Amniotic epithelial cell (primary cell): ENCODE results near the gene HOXA1.

Experiments
- DNase-seq: peaks from one replicate; pipeline ENCODE4 v3.0.0-alpha.2; 2010; ENCODE audit warnings: low read depth

The HOXA1 gene

DNA sequence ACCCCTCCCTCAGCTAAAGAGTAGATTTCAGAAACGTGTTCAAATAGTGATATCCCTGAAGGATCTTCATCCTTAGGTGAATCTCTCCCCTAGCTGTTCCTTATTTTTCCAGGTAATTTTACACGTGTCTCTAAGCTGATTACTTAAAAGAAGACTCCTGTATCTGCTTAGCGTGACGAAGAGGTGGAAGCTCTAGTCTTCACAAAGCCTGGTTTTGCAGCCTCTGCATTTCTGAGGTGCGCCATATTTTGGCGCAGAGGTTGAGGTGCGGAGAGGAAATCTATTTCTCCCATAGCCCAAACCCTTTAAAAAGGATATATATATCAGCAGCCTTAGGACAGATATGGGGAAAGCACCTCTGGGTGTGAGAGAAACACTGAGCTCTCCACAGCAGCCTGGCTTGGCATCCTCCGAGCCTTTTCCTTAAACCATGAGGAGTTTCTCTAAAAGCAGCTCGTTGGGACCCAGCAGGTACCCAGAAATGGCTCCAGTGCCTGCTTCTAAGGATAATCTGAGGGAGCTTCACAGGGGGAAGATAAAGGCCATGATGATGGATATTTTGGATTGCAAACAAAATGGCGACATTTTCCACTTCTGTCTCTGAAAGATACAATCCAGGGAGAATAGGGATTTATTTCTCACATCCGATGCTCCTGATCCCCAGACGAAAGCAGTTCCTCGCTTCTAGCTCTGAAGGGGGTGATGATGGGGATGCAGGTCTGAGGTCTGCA, 9.7 kb upstream of the HOXA1 start:
- no peak for DNase-seq

GRCh38 chr7:27104341-27105058, 8.7 kb upstream of the HOXA1 start:
- peak; percentile 62 for DNase-seq

GRCh38 chr7:27103489-27104226, 7.9 kb upstream of the HOXA1 start:
- no peak for DNase-seq

DNA sequence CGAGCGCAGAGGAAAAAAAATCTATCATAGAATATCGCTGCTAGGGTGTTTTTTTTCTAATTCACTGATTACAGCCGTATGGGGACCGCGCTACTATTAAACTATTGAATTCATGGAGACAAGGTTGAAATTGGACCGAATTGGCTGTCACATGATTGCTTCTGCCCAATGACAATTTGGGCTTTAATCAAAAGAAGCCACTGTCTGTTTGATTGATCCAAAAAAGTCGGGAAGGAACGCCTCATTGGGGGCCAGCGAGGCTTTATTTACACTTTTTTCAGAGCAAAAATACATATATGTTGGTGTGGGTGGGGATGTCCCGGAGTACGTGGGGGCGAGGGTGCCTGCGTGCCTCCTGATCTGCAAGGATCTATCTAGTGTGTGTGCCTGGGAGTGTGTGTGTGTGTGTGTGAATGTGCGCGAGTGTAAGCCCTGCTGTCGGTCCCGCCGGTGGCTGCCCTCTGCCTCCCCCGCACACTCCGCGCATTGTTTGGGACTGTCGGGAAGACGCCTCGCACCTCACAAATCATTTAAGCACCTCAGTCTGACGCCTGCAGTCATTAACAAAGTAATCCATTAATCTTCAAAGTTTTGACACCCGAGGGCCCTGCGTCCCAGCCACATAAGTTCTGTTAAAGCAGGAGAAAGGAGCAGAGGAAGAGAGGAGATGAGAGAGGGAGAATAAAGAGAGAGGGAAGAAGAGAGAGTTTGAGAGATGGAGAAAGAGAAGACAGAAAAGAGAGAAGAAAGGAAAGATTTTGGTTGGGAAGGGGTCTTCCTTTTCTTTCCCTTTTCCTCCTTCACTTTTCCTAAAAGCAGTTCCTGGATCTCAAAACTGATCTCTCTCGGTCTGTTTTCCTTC, 7.0 kb upstream of the HOXA1 start, which contains the start of gene HOXA2:
TSS of gene HOXA2 (minus strand) at position 103 of the 862 bp plus-strand sequence. CDS start 183 bp downstream, outside the sequence.
- DNase-seq, result no peak

- no peak for DNase-seq
Measured at GRCh38 chr7:27101957-27102580, 6.3 kb upstream of the HOXA1 start.

DNA sequence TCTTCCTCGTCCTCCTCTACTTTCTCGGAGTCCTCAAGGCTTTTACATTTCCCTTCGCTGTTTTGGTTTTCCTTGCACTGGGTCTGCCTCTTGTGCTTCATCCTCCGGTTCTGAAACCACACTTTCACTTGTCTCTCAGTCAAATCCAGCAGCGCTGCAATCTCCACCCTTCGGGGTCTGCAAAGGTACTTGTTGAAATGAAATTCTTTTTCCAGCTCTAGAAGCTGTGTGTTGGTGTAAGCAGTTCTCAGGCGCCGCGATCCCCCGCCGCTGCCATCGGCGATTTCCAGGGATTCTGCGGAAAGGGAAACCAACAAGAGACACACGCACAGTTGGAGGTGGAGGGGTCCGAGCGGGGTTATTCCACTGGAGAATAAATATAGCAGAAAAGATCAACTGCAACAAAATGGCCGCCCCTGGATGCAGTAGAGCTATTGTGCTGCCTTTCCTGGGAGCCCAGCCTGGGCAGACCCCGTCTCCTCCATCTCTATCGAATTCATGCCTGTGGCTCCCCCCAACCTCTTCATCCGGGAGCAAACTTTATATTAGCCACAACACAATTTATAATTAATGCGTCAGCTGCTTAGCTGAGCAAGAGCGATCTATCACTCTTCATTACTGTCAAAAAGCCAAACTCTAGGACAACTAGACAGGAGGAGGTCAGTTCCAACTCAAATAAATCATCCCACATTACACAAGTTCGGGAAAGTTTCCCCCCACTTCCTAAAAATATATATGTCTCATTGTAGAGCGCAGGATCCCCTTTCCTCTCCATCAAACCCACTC, 5.6 kb upstream of the HOXA1 start:
- DNase-seq, result peak; percentile 54

DNA sequence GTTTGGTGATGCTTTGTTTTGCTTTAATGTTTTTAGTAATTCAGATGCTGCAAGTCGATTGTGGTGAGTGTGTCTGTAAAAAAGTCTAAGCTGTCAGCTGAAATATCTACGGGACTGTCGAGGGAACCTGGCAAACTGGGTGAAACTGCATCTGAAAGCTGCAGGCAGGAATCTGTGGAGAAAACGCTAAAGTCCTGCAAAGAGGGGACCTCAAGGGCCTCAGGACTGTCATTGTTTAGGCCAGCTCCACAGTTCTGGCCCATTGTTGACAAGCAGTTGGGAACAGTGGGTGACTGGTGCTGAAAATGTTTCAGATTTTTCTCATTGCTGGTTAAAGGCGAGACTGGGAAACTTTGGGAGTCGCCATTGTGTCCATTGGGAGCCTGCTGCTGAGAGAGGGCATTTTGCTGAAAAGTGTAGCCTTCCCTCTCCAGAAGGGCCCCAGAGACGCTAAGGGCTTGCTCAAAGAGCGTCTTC, 4.9 kb upstream of the HOXA1 start:
- no peak for DNase-seq

GRCh38 chr7:27099453-27100370, 3.9 kb upstream of the HOXA1 start:
- no peak for DNase-seq

DNA sequence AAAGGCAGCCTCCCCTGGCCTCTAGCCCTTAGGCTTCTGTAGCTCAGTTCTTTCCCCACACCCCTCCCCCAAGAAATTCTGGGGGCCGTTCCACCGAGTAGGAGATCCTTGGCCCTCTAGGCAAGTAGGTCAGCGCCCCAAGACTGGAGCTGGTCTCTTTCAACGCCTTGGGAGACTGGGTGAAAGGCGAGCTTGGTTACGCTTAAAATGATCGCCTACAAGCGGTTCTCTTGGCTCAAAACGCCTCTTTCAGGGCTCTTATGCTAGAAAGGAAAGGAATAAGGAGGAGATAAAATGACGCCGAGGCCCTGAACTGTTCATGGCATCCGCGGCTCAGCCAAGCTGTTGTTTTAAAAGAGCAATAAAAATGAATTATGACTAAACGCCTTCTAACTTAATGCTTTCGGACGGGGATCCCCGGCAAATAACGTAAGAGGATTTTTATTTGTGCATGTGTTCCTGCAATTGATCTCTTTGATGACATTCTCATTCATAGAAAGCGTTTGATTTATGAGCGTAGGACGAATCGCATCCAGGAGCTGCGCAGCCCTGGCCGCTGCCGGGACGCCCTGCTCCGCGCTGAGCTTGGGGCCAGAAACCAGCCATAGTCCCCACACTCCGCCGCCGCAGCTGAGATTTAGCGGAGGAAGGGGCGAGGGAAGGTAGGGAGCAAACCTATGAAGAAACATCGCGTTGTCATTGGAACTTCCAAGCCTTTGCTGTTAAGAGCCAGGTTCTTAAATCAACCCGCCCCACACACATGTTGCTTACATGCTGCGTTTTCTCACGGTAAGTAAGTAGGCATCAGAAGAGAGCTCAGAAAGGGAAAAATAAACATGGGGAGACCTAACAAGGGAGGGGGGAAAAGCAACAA, 3.0 kb upstream of the HOXA1 start:
- peak; percentile 55 for DNase-seq

DNA sequence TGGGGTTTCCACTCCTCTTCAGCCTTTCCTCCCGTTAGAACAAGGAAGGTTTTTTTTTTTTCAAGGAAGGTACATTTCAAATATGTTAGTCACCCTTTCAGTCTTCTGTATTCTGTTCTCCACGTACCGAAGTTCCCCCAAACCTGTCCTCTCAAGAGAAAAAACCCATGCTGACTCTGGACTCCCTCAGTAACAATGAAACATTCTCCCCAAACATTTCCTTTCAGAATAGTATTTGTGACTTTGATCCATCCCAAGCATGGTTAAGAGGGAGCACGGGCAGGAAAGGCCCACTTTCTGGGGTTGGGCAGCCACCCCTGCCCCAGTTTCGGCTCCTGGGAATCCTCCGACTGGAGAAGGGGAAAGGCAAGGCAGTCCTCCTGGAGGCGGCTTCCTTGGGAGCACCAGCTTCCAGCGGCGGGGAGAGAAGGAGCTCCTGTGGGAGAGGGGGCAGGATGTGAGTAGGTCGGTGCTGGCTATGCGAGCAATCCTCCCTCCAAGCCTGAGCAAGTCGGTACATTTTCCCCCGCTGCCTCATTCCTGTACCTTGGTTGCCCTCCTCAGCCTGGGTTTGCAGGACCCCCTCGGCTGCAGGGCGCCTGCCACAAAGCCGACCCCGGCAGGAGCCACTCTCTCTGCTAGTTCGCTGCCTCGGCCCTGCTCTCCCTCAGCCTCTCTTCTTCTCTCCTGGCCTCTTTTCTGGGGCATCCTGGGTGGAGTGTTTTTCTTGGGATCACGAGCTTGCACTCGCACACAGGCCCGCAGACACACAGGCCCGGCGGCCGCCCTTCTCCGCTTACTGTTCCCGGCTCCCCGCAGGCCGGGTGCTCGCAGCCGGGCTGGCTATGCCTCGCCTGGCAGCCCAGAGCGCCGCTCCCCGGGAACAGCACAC, 2.1 kb upstream of the HOXA1 start:
- DNase-seq, result peak; percentile 46

DNA sequence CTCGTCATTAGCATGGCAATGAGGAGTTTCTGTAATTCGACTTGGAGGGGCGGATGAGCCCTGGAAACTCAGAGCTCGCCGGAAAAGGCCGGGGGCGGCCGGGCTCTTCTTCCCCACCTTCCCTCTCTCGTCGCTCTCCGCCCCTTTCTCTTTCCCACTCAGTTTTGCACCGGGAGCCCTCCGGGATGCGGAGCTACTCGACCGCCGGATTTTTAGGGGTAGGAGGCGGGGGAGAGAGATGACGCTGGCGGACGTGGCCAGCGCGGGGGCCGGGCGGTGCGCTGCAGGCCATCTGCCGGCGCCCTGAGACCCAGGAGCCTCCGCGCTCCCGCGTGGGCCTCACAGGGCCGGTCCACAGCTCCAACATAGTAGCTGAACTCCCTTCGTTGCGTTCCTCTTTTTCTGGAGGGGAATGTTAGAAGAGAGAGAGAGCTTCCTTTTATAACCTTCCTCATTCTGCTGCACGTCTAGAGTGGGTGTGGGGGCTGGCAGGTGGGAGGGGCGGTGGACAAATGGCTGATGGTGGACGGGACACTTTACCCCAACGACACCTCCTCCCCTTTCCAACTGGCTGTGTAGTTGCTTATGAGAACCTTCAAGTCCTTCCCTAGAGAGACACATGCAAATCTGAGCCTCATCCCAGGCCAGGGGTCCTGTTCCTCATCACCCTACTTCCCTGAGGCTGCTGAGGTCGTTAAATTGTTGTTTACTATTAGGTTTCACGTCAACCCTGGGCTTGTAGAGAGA, 1.1 kb upstream of the HOXA1 start:
- DNase-seq, result peak; percentile 58

DNA sequence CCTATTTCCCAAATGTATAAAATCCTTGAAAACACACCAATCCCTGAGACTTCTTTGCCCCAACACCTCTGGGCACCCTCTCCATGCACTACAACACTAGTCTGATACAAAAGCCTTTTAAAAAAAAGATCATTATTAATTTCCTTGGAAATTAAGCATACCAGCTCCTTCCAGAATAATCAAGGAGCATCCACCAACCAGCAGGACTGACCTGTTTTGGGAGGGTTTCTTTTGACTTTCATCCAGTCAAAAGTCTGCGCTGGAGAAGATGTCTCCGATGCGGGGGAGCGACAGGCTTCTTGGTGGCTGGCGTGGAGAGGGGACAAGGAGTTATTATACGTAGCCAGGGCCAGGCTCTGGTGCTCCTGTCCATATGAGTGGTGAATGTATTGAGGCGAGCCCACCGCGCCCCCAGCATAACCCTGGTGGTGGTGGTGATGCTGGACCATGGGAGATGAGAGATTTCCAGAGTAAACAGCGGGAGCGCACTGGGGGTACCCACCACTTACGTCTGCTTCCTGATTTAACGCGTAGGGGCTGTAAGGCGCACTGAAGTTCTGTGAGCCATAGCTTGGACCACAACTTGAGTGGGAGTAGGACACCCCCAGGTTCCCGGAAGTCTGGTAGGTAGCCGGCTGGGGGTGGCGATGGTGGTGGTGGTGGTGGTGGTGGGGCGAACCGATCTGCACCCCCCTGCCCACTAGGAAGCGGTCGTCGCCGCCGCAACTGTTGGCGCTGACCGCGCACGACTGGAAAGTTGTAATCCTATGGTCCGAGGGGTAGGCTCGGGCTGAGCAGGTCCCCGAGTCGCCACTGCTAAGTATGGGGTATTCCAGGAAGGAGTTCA, 527 bp downstream of the HOXA1 start:
- DNase-seq, result peak; percentile 17

DNA sequence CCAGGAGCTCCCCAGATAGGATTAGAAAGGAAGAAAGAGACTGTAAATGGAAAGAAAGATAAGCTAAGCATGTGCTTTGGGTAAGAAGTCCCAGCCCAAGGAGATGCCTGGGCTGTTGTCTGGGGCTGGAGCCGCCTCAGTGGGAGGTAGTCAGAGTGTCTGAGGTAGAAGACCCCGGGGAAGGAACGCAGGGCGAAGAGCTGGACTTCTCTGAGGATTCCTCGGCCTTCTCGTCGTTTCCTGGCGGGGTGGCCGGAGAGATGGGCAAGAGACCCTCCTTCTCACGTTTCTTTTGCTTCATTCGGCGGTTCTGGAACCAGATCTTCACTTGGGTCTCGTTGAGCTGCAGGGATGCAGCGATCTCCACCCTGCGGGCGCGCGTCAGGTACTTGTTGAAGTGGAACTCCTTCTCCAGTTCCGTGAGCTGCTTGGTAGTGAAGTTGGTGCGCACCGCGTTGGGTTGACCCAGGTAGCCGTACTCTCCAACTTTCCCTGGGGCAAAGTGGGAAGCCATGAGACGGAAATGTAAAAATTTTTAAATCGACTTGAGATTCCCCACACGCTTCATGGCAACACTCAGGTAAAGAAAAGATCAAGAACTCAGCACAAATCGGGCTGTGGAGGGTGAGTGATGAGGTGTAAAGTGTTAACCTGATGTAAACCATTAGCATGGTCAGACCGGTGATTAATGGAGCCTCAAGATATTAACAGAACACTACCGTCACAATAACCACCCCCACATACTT, 1.3 kb downstream of the HOXA1 start:
- no peak for DNase-seq

DNA sequence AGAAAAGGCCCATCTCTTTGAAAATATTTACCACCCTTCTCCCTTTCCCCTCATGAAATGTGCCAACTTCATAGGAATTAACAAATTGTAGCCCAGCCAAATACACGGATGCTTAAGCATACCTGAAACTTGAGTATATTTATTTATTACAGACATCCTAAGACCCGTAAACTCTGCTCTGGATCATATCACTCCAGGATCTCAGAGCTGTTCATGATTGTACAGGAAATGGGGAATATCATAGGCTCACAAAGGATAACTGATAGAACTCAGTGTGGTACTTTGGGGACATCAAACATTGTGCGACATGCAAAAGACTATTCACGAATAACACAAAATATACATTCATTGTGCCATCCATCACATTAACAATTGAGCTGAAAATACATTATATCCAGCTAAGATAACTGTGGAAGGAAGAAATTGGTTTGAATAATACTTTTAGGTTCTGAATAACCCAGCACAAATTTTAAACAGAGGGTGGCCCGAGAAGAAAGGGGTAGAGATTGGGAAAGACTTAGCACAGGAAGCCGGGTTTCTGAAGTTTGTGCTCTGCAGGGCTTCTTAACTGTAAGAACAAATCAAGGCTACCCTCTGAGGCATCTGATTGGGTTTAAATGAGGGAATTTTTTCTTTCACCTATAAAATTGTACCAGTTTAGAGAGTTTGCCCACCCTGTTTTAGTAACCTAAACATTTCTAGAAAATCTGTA, 2.5 kb downstream of the HOXA1 start:
- no peak for DNase-seq
